Neural progenitor cell (in vitro differentiated cells): ENCODE results near the gene CPNE2.

ENCODE experiments used
- CTCF ChIP-seq: fragments of 200-600 bp; sonication (generic); IDR thresholded peaks from 2 replicates; pipeline ENCODE4 v1.5.1; 2017; ENCODE audit warnings: antibody characterized with exemption, mild to moderate bottlenecking
- EZH2phosphoT487 ChIP-seq: fragments of 200-600 bp; sonication (generic); IDR thresholded peaks from 2 replicates; pipeline ENCODE4 v1.6.1; 2017; ENCODE audit warnings: antibody characterized with exemption

GRCh38 chr16:57055671-57056070, 36.7 kb upstream of the CPNE2 start:
- TF ChIP-seq CTCF = no peak
- TF ChIP-seq EZH2phosphoT487 = no peak
